ENCODE data around the gene TMEM92. TPM values are rescaled to one million over a fixed set of nuclear protein-coding genes. Genes with fewer than 3 reads are reported as not detected.
A peak's percentile ranks its signal among the peaks of the same experiment; 100 is the strongest.

Gene TMEM92
- total RNA-seq, 2 donors from 2014 or later: 0.28 to 1.4 TPM

DNA sequence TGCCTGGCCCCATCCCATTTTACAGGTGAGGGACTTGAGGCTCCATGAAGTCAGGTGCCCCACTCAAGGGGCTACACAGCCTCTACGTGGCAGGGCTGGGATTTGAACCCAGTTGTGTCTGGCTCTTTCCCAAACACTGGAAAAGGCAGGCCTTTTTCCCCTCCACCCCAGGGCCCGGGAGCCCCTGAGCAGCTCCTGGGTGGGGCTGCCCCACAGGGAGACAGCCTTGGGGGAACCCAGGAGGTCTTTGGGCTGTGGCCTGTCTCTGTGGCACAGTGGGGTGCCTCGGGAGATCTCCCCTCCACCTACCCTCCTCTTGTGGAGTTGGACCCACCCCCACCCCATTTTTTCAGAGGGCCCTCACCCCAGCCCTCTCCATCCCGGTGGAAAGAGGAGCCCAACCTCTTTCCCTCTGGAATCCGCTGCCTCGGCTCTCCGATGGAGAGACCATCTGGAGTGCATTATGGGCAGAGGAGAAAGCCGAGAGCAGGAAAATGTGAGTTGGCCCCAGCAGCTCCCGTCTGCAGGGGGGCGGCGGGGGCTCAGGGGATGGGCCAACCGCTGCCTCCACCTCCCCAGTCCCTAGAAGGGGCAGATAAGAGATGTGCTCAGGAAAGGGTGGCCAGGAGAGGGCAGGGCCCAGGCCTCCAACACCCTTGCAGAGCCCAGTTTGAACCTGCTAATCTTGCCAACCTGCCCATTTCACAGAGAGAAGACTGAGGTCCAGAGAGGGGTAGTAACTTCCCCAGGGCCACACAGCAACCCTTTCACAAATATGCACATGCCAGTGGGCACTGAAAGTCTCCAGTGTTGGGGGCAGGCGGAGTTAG, 15.4 kb upstream of the TMEM92 start:
- H3K27ac ChIP-seq: peak overlapping the region; percentile 17 to 30
- no peaks in the 10 kb centered on the region for H3K27me3 ChIP-seq (replicated peaks; ENCODE audit: insufficient read depth)
- DNase-seq (ENCODE audit: low spot score) (no peak), ATAC-seq (ENCODE audit: insufficient number of reproducible peaks, low FRiP score, low read depth) (no peak)
- peaks cover 17 to 47% of the 10 kb centered on the region in 2 donors for H3K4me1 ChIP-seq (ENCODE audit: control insufficient read depth in 1 of 2, low read depth in 2 of 2)
- no peak overlapping the region for H3K4me3 ChIP-seq
- TF ChIP-seq CTCF (IDR thresholded peaks at IDR 0.05): no peak
- H3K36me3 ChIP-seq: no peaks in the 10 kb centered on the region
- no peaks in the 10 kb centered on the region for H3K9me3 ChIP-seq

- H3K4me1 ChIP-seq (ENCODE audit: control insufficient read depth in 1 of 2, low read depth in 2 of 2): peaks cover 23 to 55% of the 10 kb centered on the region in 2 donors
- no peak for DNase-seq (ENCODE audit: low spot score)
- H3K27me3 ChIP-seq (replicated peaks; ENCODE audit: insufficient read depth): no peaks in the 10 kb centered on the region
- H3K36me3 ChIP-seq: no peaks in the 10 kb centered on the region
- no peaks in the 10 kb centered on the region for H3K9me3 ChIP-seq
- no peak overlapping the region for H3K4me3 ChIP-seq
- no peak for TF ChIP-seq CTCF (IDR thresholded peaks at IDR 0.05)
- no peak for ATAC-seq (ENCODE audit: insufficient number of reproducible peaks, low FRiP score, low read depth)
- H3K27ac ChIP-seq: peak overlapping the region; percentile 17 to 30
Measured at GRCh38 chr17:50259477-50260324, 14.6 kb upstream of the TMEM92 start.

- Histone ChIP-seq H3K4me1 (ENCODE audit: control insufficient read depth in 1 of 2, low read depth in 2 of 2) (peaks cover 28 to 63% of the 10 kb centered on the region in 2 donors), H3K27ac (no peak overlapping the region), H3K4me3 (no peak overlapping the region), H3K36me3 (no peaks in the 10 kb centered on the region), H3K27me3 (replicated peaks; ENCODE audit: insufficient read depth) (no peaks in the 10 kb centered on the region), H3K9me3 (no peaks in the 10 kb centered on the region)
- ATAC-seq (ENCODE audit: insufficient number of reproducible peaks, low FRiP score, low read depth): no peak
- no peak for TF ChIP-seq CTCF (IDR thresholded peaks at IDR 0.05)
- DNase-seq (ENCODE audit: low spot score): no peak
Measured at GRCh38 chr17:50260501-50260911, 13.8 kb upstream of the TMEM92 start.

GRCh38 chr17:50261051-50261915, 13.0 kb upstream of the TMEM92 start:
- H3K4me1 ChIP-seq (ENCODE audit: control insufficient read depth in 1 of 2, low read depth in 2 of 2): peaks cover 34 to 71% of the 10 kb centered on the region in 2 donors
- no peak overlapping the region for H3K4me3 ChIP-seq
- no peak for DNase-seq (ENCODE audit: low spot score)
- no peaks in the 10 kb centered on the region for H3K27me3 ChIP-seq (replicated peaks; ENCODE audit: insufficient read depth)
- H3K36me3 ChIP-seq: no peaks in the 10 kb centered on the region
- H3K27ac ChIP-seq: no peak overlapping the region
- no peak for TF ChIP-seq CTCF (IDR thresholded peaks at IDR 0.05)
- no peaks in the 10 kb centered on the region for H3K9me3 ChIP-seq
- no peak for ATAC-seq (ENCODE audit: insufficient number of reproducible peaks, low FRiP score, low read depth)

Measured in thoracic aorta (tissue), 2 donors.